Heart left ventricle (tissue), 13 donors: ENCODE data around the gene SLC7A7.

ENCODE experiments used
- POLR2A ChIP-seq, 2 donors: fragments of 450-650 bp; IDR thresholded peaks; one replicate each; pipeline ENCODE4 v1.6.1; 2017; ENCODE audit warnings: antibody characterized with exemption in 2 of 2, mild to moderate bottlenecking in 2 of 2, moderate library complexity in 2 of 2
- TF ChIP-seq, protein P1 (sequence below), 12 donors: fragments of 200-600 bp; sonication (generic) in 4 of 12; IDR thresholded peaks; one replicate each; pipeline versions ENCODE4 v1.5.0 to v1.8.0; 2018 to 2022; ENCODE audit warnings: antibody characterized with exemption in 12 of 12, mild to moderate bottlenecking in 5 of 12
- donor health status: ischemic (EF 13 %, LVEDD 7.1; RV severe dilation, severe dysfunction).
- donor health status: DM: no; HTN: yes; CAD: no.
- donor health status: DM: no; HTN: no; CAD: no.
- donor health status: ischemic (EF 25% LVEDD 6.9; RV normal size, moderate dysfunction).
- donor health status: ischemic (EF 25% LVEDD 5.7; RV mildly dilated, moderate dysfunction).
- donor health status: ischemic (EF 35%, LVEDD 5.7; RV mildly dilated, moderate dysfunction).
- donor health status: nonischemic (EF 11% LVEDD 7.7; RV severe dilation, severe dysfunction).
- donor health status: DM: yes; HTN: yes; CAD: no.
- donor health status: PGD.
- donor health status: ischemic (EF 29% LVEDD 5.4; RV normal size, mild dysfunction).
- donor health status: nonischemic (EF 23%, LVEDD 6.1; RV moderate dilation, normal function).

DNA sequence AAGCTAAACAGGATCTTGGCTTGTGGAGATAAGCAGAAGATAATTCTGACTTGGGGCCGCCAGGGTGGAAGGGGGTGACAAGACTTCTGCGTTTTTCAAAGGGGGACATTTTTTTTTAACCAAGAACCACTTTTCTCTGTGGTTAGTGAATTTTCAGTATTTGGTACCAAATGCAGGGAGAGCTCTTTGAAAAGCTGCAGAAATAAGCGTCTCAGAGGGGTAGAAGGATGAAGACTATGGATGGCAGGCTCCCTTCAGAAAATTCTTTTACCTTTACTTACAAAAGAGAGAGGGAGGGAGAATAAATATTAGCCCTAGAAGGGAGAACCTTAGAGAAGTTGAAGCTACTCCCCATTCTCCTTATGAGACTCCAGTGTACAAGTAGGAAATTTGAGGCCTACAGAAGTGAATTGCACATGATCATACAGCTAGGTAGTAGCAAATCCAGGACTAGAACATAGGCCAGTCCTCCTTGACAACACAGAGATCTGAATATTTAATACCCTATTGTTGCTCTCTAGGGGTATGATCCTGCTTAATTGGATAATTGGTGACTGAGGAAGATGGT, 15.3 kb upstream of the SLC7A7 start:
- TF ChIP-seq, protein P1, sequence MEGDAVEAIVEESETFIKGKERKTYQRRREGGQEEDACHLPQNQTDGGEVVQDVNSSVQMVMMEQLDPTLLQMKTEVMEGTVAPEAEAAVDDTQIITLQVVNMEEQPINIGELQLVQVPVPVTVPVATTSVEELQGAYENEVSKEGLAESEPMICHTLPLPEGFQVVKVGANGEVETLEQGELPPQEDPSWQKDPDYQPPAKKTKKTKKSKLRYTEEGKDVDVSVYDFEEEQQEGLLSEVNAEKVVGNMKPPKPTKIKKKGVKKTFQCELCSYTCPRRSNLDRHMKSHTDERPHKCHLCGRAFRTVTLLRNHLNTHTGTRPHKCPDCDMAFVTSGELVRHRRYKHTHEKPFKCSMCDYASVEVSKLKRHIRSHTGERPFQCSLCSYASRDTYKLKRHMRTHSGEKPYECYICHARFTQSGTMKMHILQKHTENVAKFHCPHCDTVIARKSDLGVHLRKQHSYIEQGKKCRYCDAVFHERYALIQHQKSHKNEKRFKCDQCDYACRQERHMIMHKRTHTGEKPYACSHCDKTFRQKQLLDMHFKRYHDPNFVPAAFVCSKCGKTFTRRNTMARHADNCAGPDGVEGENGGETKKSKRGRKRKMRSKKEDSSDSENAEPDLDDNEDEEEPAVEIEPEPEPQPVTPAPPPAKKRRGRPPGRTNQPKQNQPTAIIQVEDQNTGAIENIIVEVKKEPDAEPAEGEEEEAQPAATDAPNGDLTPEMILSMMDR (IDR thresholded peaks at IDR 0.05): no peak
- no peak for TF ChIP-seq POLR2A (IDR thresholded peaks at IDR 0.05)
